Endothelial cell of umbilical vein (primary cell): ENCODE measurements around the gene ARHGAP15. TPM values are rescaled to one million over a fixed set of nuclear protein-coding genes. Genes with fewer than 3 reads are reported as not detected.

ENCODE experiments used
- BruUV-seq: library from RNA; stranded (reverse); fragments of 400-500 nt; replicated peaks from 2 replicates; lab custom pipeline; 2021; lab: Mats Ljungman, UMichigan
- CTCF ChIA-PET: fragments of 300-600, 350-600 bp; sonication (Branson Sonifier 250); formaldehyde crosslinking; loops from one replicate; lab custom pipeline; 2021; ENCODE audit warnings: antibody characterized with exemption, inconsistent platforms; lab: Charles Lee
- POLR2A ChIA-PET: fragments of 300-600, 350-600 bp; sonication (Branson Sonifier 250); formaldehyde crosslinking; loops from one replicate; lab custom pipeline; 2021; ENCODE audit warnings: antibody characterized with exemption, inconsistent platforms; lab: Charles Lee
- DNase-seq: peaks from one replicate; pipeline ENCODE4 v3.0.0-alpha.2; 2011; ENCODE audit warnings: low read depth, low spot score
- FAIRE-seq: peaks from 2 replicates; lab custom pipeline; 2011; peaks lifted over from hg19 to GRCh38; lab: Jason Lieb, UNC
- H2AFZ ChIP-seq: 2 replicates; pipeline ENCODE4 v1.6.0; 2012; ENCODE audit warnings: low read depth, low read length, control low read depth, inconsistent platforms
- H3K27ac ChIP-seq: 2 replicates; pipeline ENCODE4 v1.5.1; 2011; ENCODE audit warnings: low read depth, mild to moderate bottlenecking, control low read depth, low read length, moderate library complexity; ENCODE audit not compliant: insufficient read depth
- H3K27me3 ChIP-seq, 2 experiments: 2 replicates each; pipeline versions ENCODE4 v1.6.0 to v1.6.1; 2011; ENCODE audit warnings: low read length in 2 of 2, mixed read lengths in 1 of 2; ENCODE audit not compliant: control insufficient read depth in 2 of 2, insufficient read depth in 2 of 2
- H3K36me3 ChIP-seq, 2 experiments: 2 replicates in 1 of 2; 3 replicates in 1 of 2; pipeline ENCODE4 v1.5.1; 2011; ENCODE audit warnings: low read length in 2 of 2, mild to moderate bottlenecking in 1 of 2, moderate library complexity in 1 of 2; ENCODE audit not compliant: control insufficient read depth in 2 of 2, insufficient read depth in 2 of 2; ENCODE audit errors: extremely low read depth in 1 of 2
- H3K4me1 ChIP-seq: 3 replicates; pipeline ENCODE4 v1.5.1; 2011; ENCODE audit warnings: mild to moderate bottlenecking, low read length; ENCODE audit not compliant: control insufficient read depth, insufficient read depth; ENCODE audit errors: extremely low read depth
- H3K4me2 ChIP-seq: 2 replicates; pipeline ENCODE4 v1.6.1; 2011; ENCODE audit warnings: low read length, control low read depth, mixed read lengths; ENCODE audit not compliant: insufficient read depth
- H3K4me3 ChIP-seq, 3 experiments: fragments of 200-600 bp in 1 of 3; sonication (generic), shearing (Covaris generic) in 1 of 3; replicated peaks in 1 of 3; 2 replicates each; pipeline ENCODE4 v1.5.1; 2011 to 2016; ENCODE audit warnings: control low read depth in 3 of 3, low read length in 3 of 3, mild to moderate bottlenecking in 2 of 3, inconsistent platforms in 1 of 3, low read depth in 1 of 3, moderate library complexity in 1 of 3; ENCODE audit not compliant: insufficient read depth in 1 of 3
- H3K79me2 ChIP-seq: 2 replicates; pipeline ENCODE4 v1.6.0; 2012; ENCODE audit warnings: low read length, inconsistent platforms; ENCODE audit not compliant: control insufficient read depth, insufficient read depth
- H3K9ac ChIP-seq: replicated peaks from 2 replicates; pipeline ENCODE3; 2011; ENCODE audit warnings: low read length, control low read depth; ENCODE audit not compliant: insufficient read depth; ENCODE audit errors: extremely low read depth
- H3K9me1 ChIP-seq: replicated peaks from 3 replicates; pipeline ENCODE4 v1.6.0; 2011; ENCODE audit warnings: mild to moderate bottlenecking, low read length; ENCODE audit not compliant: control insufficient read depth, insufficient read depth; ENCODE audit errors: extremely low read depth
- H3K9me3 ChIP-seq: replicated peaks from 2 replicates; pipeline ENCODE4 v1.5.1; 2012; ENCODE audit warnings: low read length, inconsistent platforms; ENCODE audit not compliant: control insufficient read depth, insufficient read depth
- H4K20me1 ChIP-seq: replicated peaks from 2 replicates; pipeline ENCODE3; 2011; ENCODE audit warnings: mild to moderate bottlenecking, low read length; ENCODE audit not compliant: control insufficient read depth, insufficient read depth; ENCODE audit errors: extremely low read depth
- CTCF ChIP-seq, 2 donors: IDR thresholded peaks; 1 replicate in 1 of 2; 2 replicates in 1 of 2; pipeline ENCODE4 v1.5.1; 2011; ENCODE audit warnings: low read length in 2 of 2, mild to moderate bottlenecking in 2 of 2, moderate library complexity in 2 of 2, control low read depth in 1 of 2, inconsistent platforms in 1 of 2, low read depth in 1 of 2; ENCODE audit not compliant: insufficient read depth in 1 of 2; ENCODE audit errors: extremely low read depth in 1 of 2
- EZH2 ChIP-seq: IDR thresholded peaks from 2 replicates; pipeline ENCODE4 v1.6.1; 2012; ENCODE audit warnings: borderline replicate concordance, low read depth, mild to moderate bottlenecking, moderate library complexity, low read length, inconsistent platforms; ENCODE audit not compliant: severe bottlenecking
- FOS ChIP-seq: IDR thresholded peaks from 2 replicates; pipeline ENCODE4 v1.6.1; 2011; ENCODE audit warnings: mild to moderate bottlenecking, low read length, moderate library complexity, borderline replicate concordance; ENCODE audit not compliant: insufficient read depth
- GATA2 ChIP-seq: IDR thresholded peaks from 2 replicates; pipeline ENCODE4 v1.7.0; 2011; ENCODE audit warnings: low read depth, mild to moderate bottlenecking, moderate library complexity, mixed read lengths, low read length; ENCODE audit not compliant: insufficient read length, insufficient read depth
- JUN ChIP-seq: IDR thresholded peaks from 2 replicates; pipeline ENCODE4 v1.6.1; 2011; ENCODE audit warnings: borderline replicate concordance, low read depth; ENCODE audit not compliant: insufficient read length, insufficient read depth
- MYC ChIP-seq: IDR thresholded peaks from one replicate; pipeline ENCODE4 v1.6.1; 2011; ENCODE audit warnings: mild to moderate bottlenecking, low read depth, low read length
- POLR2A ChIP-seq: IDR thresholded peaks from 2 replicates; pipeline ENCODE4 v1.6.1; 2012; ENCODE audit warnings: low read depth, mild to moderate bottlenecking, control low read depth, low read length
- POLR2AphosphoS5 ChIP-seq: IDR thresholded peaks from 2 replicates; pipeline ENCODE4 v1.6.1; 2012; ENCODE audit warnings: low read depth, mild to moderate bottlenecking, control low read depth, low read length, moderate library complexity; ENCODE audit not compliant: insufficient read depth
- dilution Hi-C: fragments of 300-500 bp; cut with MboI; formaldehyde crosslinking; loops from one replicate; pipeline ENCODE4 v1.15.0; 2019; ENCODE audit warnings: low sequenced_read_pairs; ENCODE audit not compliant: extremely low pct_ligation_motif_present
- intact Hi-C: fragments of 100-400 bp; cut with micrococcal nuclease; formaldehyde crosslinking; loops from one replicate; pipeline ENCODE4 v1.10.0; 2022
- polyA plus RNA-seq, 4 experiments: library from polyadenylated mRNA; depleted of rRNA in 3 of 4; stranded (reverse) in 3 of 4; unstranded in 1 of 4; fragments of >200 nt; gene quantifications; 2 replicates each; pipeline versions ENCODE4 v1.2.1 to v1.2.3, GENCODE V29; 2011 to 2012; ENCODE audit warnings: missing spikeins in 1 of 4
- total RNA-seq: library from RNA; stranded (reverse); gene quantifications from 2 replicates; pipeline ENCODE4 v1.2.3, GENCODE V29; 2021
- TF ChIP-seq, protein P1 (sequence below): IDR thresholded peaks from 2 replicates; pipeline ENCODE4 v1.6.1; 2011; ENCODE audit not compliant: insufficient read depth, insufficient read length

The ARHGAP15 gene
- total and polyA plus RNA-seq, 2 donors (not counting 3 experiments of a cell fraction or from before 2014, with no cell fraction given), result not detected

DNA sequence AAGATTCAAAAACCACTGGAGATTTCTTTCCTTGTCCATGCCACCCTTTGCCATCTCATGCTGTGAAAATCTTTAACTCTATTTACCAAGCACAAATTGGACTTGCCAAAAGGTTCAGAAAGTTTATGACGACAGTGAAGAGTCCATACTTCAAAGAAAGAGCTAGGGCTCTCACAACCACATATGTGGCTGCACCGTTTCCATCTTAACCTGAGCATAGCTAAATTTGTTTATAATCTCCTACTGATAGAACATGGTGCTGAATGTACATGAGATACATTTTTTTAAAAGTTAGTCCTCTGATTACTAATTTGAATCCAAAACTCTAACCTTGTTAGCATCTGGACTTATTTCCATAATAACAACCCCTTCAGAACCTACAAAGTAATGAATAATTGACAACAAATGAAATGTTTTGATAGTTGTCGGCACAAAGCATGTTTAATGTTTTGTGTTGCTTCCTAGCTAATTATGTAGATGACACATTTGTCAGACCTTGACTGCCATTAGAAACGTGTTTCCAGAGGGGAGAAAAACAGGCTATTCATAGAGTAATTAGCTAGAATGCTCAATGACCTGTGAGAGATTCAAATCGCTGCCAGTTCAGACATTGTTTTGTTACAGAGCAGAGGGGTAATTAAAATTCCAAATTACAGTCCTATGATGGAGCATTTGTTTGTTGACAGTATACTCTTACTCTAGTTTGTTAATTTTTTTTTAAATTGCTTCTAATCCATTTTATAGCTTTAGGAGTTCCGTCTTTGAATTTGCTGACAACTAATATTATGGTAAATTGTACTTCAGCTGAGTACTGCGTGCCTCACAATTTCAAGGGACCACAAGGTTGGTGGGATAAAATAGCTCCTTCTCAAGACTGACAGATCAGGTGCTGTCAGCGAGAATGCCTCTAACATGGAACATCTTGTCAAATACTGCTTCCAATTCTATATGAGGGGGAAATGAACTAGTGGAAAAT is 31.8 kb downstream of the ARHGAP15 start:
- intact Hi-C loops (no loop called here), dilution Hi-C loops (no loop called here)
- no TSS peak for BruUV-seq
- Histone ChIP-seq H3K4me1 (no peaks in the 10 kb centered on the region), H3K9me3 (no peaks in the 10 kb centered on the region), H2AFZ (no peak overlapping the region), H3K27ac (no peak overlapping the region), H4K20me1 (no peaks in the 10 kb centered on the region), H3K4me2 (no peak overlapping the region), H3K27me3 (peaks cover 6% of the 10 kb centered on the region in 2 experiments), H3K36me3 (no peaks in the 10 kb centered on the region), H3K4me3 (no peak overlapping the region), H3K9me1 (no peaks in the 10 kb centered on the region), H3K79me2 (no peaks in the 10 kb centered on the region), H3K9ac (no peak overlapping the region)
- ChIA-PET POLR2A (no interaction called here), CTCF (interaction anchor here (0.8 to 4.7 kb wide), 7 partner anchors 12 to 127 kb away, joined by 3 to 30 read pairs (median 5); no protein-coding TSS in a partner anchor)
- FAIRE-seq, result no peak
- DNase-seq, result no peak
- no peak for TF ChIP-seq EZH2
- no peak for TF ChIP-seq POLR2AphosphoS5
- no peak for TF ChIP-seq MYC
- no peak for TF ChIP-seq CTCF (IDR thresholded peaks at IDR 0.05; ENCODE audit: extremely low read depth in 1 of 2, insufficient read depth in 1 of 2, low read depth in 1 of 2, low read length in 2 of 2)
- no peak for TF ChIP-seq JUN
- no peak for TF ChIP-seq FOS
- TF ChIP-seq POLR2A, result no peak
- TF ChIP-seq, protein P1, sequence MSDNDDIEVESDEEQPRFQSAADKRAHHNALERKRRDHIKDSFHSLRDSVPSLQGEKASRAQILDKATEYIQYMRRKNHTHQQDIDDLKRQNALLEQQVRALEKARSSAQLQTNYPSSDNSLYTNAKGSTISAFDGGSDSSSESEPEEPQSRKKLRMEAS, result no peak
- no peak for TF ChIP-seq GATA2
